CD4-positive, CD25-positive, alpha-beta regulatory T cell (primary cell): ENCODE data around the gene COX6B2. TPM values are rescaled to one million over a fixed set of nuclear protein-coding genes. Genes with fewer than 3 reads are reported as not detected.

Source experiments
- ATAC-seq, 2 donors: fragments of 150-1000 bp; cut with Tn5 transposase; one replicate each; pipeline ENCODE4 v1.10.0; 2021; ENCODE audit warnings: low read depth in 2 of 2, moderate number of reproducible peaks in 2 of 2, moderate library complexity in 1 of 2
- DNase-seq, 3 donors: peaks; one replicate each; pipeline versions ENCODE4 v3.0.0 to v3.0.0-alpha.2; 2012 to 2022; ENCODE audit warnings: mixed read lengths in 1 of 3
- H3K27ac ChIP-seq: one replicate; pipeline ENCODE4 v1.7.0; 2013; ENCODE audit warnings: mild to moderate bottlenecking, low read length; ENCODE audit not compliant: insufficient read depth, poor library complexity, severe bottlenecking
- H3K27me3 ChIP-seq: one replicate; pipeline ENCODE4 v1.7.0; 2013; ENCODE audit warnings: low read length; ENCODE audit not compliant: control insufficient read depth, insufficient read depth
- H3K36me3 ChIP-seq: one replicate; pipeline ENCODE4 v1.7.0; 2013; ENCODE audit warnings: mild to moderate bottlenecking, low read length, moderate library complexity; ENCODE audit not compliant: control insufficient read depth, insufficient read depth
- H3K4me1 ChIP-seq: 2 replicates; pipeline ENCODE4 v1.7.0; 2013; ENCODE audit warnings: mild to moderate bottlenecking, low read length; ENCODE audit not compliant: insufficient read depth, control insufficient read depth, poor library complexity, severe bottlenecking
- H3K4me3 ChIP-seq: one replicate; pipeline ENCODE4 v1.7.0; 2013; ENCODE audit warnings: low read depth, mild to moderate bottlenecking, low read length, moderate library complexity
- H3K9me3 ChIP-seq, 2 experiments: 1 replicate in 1 of 2; 2 replicates in 1 of 2; pipeline ENCODE4 v1.7.0; 2013; ENCODE audit warnings: low read length in 2 of 2, mild to moderate bottlenecking in 1 of 2, moderate library complexity in 1 of 2; ENCODE audit not compliant: control insufficient read depth in 2 of 2
- H3K27ac Mint-ChIP-seq, 3 donors: one replicate each; pipeline ENCODE4 v1.8.0; 2020 to 2022; ENCODE audit warnings: mild to moderate bottlenecking in 3 of 3, mixed read lengths in 3 of 3, moderate library complexity in 2 of 3
- H3K27me3 Mint-ChIP-seq: one replicate; pipeline ENCODE4 v1.8.0; 2022; ENCODE audit warnings: mild to moderate bottlenecking, mixed read lengths
- H3K36me3 Mint-ChIP-seq: one replicate; pipeline ENCODE4 v1.8.0; 2020; ENCODE audit warnings: mixed read lengths
- H3K4me1 Mint-ChIP-seq, 4 donors: one replicate each; pipeline ENCODE4 v1.8.0; 2020 to 2022; ENCODE audit warnings: mixed read lengths in 4 of 4, mild to moderate bottlenecking in 1 of 4
- H3K4me3 Mint-ChIP-seq, 4 donors: one replicate each; pipeline ENCODE4 v1.8.0; 2020 to 2022; ENCODE audit warnings: mild to moderate bottlenecking in 4 of 4, mixed read lengths in 4 of 4, moderate library complexity in 3 of 4
- H3K9me3 Mint-ChIP-seq, 7 donors: one replicate each; pipeline ENCODE4 v1.8.0; 2020 to 2022; ENCODE audit warnings: mixed read lengths in 7 of 7, mild to moderate bottlenecking in 3 of 7, moderate library complexity in 2 of 7
- polyA plus RNA-seq, 4 donors: library from polyadenylated mRNA; unstranded; fragments of 300-500 nt; fragmentation: Illumina TruSeq; gene quantifications; one replicate each; pipeline ENCODE4 v1.2.3, GENCODE V29; 2021
- total RNA-seq: library from RNA; stranded (reverse); gene quantifications from one replicate; pipeline ENCODE4 v1.2.3, GENCODE V29; 2022

The COX6B2 gene
- total and polyA plus RNA-seq, 5 donors from 2014 or later, result 0.57 TPM; not detected in 4

- Histone ChIP-seq H3K27ac (peak within 1 kb of the TSS; percentile 94), H3K4me1 (peaks cover 61% of the 10 kb centered on the region), H3K36me3 (peaks cover 31% of the 10 kb centered on the region), H3K9me3 (no peaks in the 10 kb centered on the region), H3K27me3 (no peaks in the 10 kb centered on the region), H3K4me3 (peak within 1 kb of the TSS; percentile 94)
- DNase-seq (peak; percentile 97 to 99 (median 99)), ATAC-seq (peak; percentile 75 to 79)
- H3K27ac Mint-ChIP-seq, result peak within 1 kb of the TSS; percentile 95 to 100 (median 99)
- no peaks in the 10 kb centered on the region for H3K27me3 Mint-ChIP-seq
- peaks cover 30% of the 10 kb centered on the region for H3K36me3 Mint-ChIP-seq
- peaks cover 0 to 2% (median 0%) of the 10 kb centered on the region in 7 donors for H3K9me3 Mint-ChIP-seq
- peaks cover 5 to 81% (median 36%) of the 10 kb centered on the region in 4 donors for H3K4me1 Mint-ChIP-seq
- peak within 1 kb of the TSS; percentile 97 to 100 (median 100) for H3K4me3 Mint-ChIP-seq
These were observed 31.4 kb upstream of the COX6B2 start, which contains the start of gene RPL28 for GRCh38 chr19:55385724-55386492. RPL28 (plus strand) TSS chr19:55385932; CDS start chr19:55386358, 426 bp downstream.

- Mint-ChIP-seq H3K4me1 (peaks cover 5 to 75% (median 32%) of the 10 kb centered on the region in 4 donors), H3K9me3 (peaks cover 0 to 2% (median 0%) of the 10 kb centered on the region in 7 donors), H3K27me3 (no peaks in the 10 kb centered on the region), H3K27ac (peak overlapping the region; percentile 95 to 100 (median 99)), H3K4me3 (peak overlapping the region; percentile 97 to 100 (median 100)), H3K36me3 (peaks cover 24% of the 10 kb centered on the region)
- DNase-seq, result peak; percentile 95 to 97 (median 96)
- peak; percentile 85 to 86 for ATAC-seq
- Histone ChIP-seq H3K27ac (peak overlapping the region; percentile 94), H3K4me3 (peak overlapping the region; percentile 94), H3K4me1 (peaks cover 61% of the 10 kb centered on the region), H3K9me3 (no peaks in the 10 kb centered on the region), H3K27me3 (no peaks in the 10 kb centered on the region), H3K36me3 (peaks cover 25% of the 10 kb centered on the region)
These were observed 30.6 kb upstream of the COX6B2 start for GRCh38 chr19:55384920-55385723.

- peaks cover 0 to 67% (median 27%) of the 10 kb centered on the region in 4 donors for H3K4me1 Mint-ChIP-seq
- peak; percentile 28 to 56 (median 45) for DNase-seq
- H3K9me3 Mint-ChIP-seq, result peaks cover 0 to 2% (median 0%) of the 10 kb centered on the region in 7 donors
- H3K27me3 ChIP-seq, result no peaks in the 10 kb centered on the region
- H3K27ac Mint-ChIP-seq, result peak within 1 kb of the TSS; percentile 95 to 100 (median 99)
- peaks cover 19% of the 10 kb centered on the region for H3K36me3 Mint-ChIP-seq
- peak within 1 kb of the TSS; percentile 94 for H3K4me3 ChIP-seq
- H3K27me3 Mint-ChIP-seq, result no peaks in the 10 kb centered on the region
- peak within 1 kb of the TSS; percentile 97 to 100 (median 100) for H3K4me3 Mint-ChIP-seq
- peaks cover 25% of the 10 kb centered on the region for H3K36me3 ChIP-seq
- H3K27ac ChIP-seq, result peak within 1 kb of the TSS; percentile 94
- no peak for ATAC-seq
- peaks cover 56% of the 10 kb centered on the region for H3K4me1 ChIP-seq
- H3K9me3 ChIP-seq, result no peaks in the 10 kb centered on the region
These were observed 29.8 kb upstream of the COX6B2 start, which contains the start of gene TMEM238 for GRCh38 chr19:55384131-55384919. TMEM238 (minus strand) TSS chr19:55384292; CDS start chr19:55384259, 33 bp downstream.

- H3K9me3 ChIP-seq, result no peaks in the 10 kb centered on the region
- peak overlapping the region; percentile 34 for H3K4me3 ChIP-seq
- Mint-ChIP-seq H3K4me1 (peaks cover 0 to 59% (median 25%) of the 10 kb centered on the region in 4 donors), H3K27me3 (no peaks in the 10 kb centered on the region), H3K4me3 (peak overlapping the region; percentile 86 to 90 (median 88)), H3K27ac (peak overlapping the region; percentile 38 to 88 (median 84)), H3K9me3 (peaks cover 0 to 2% (median 0%) of the 10 kb centered on the region in 7 donors), H3K36me3 (peaks cover 18% of the 10 kb centered on the region)
- ATAC-seq, result no peak
- peaks cover 48% of the 10 kb centered on the region for H3K4me1 ChIP-seq
- peak overlapping the region; percentile 23 for H3K27ac ChIP-seq
- peaks cover 17% of the 10 kb centered on the region for H3K36me3 ChIP-seq
- DNase-seq, result peak; percentile 24 to 66 (median 33)
- no peaks in the 10 kb centered on the region for H3K27me3 ChIP-seq
These were observed 29.0 kb upstream of the COX6B2 start for GRCh38 chr19:55383279-55384130.

- H3K4me1 Mint-ChIP-seq, result peaks cover 0 to 50% (median 20%) of the 10 kb centered on the region in 4 donors
- DNase-seq (no peak), ATAC-seq (no peak)
- no peak overlapping the region for H3K4me3 ChIP-seq
- peaks cover 0 to 2% (median 0%) of the 10 kb centered on the region in 7 donors for H3K9me3 Mint-ChIP-seq
- no peaks in the 10 kb centered on the region for H3K27me3 ChIP-seq
- no peaks in the 10 kb centered on the region for H3K27me3 Mint-ChIP-seq
- peaks cover 15% of the 10 kb centered on the region for H3K36me3 Mint-ChIP-seq
- H3K9me3 ChIP-seq, result no peaks in the 10 kb centered on the region
- peak overlapping the region; percentile 86 to 90 (median 88) for H3K4me3 Mint-ChIP-seq
- H3K27ac ChIP-seq, result peak overlapping the region; percentile 23
- H3K4me1 ChIP-seq, result peaks cover 38% of the 10 kb centered on the region
- H3K27ac Mint-ChIP-seq, result peak overlapping the region in 2 of 3 donors; percentile 26 to 56
- peaks cover 8% of the 10 kb centered on the region for H3K36me3 ChIP-seq
These were observed 28.1 kb upstream of the COX6B2 start for GRCh38 chr19:55382522-55383054.

GRCh38 chr19:55382013-55382412 lies 27.5 kb upstream of the COX6B2 start:
- DNase-seq (no peak), ATAC-seq (no peak)
- Mint-ChIP-seq H3K4me3 (peak overlapping the region; percentile 27 to 89 (median 87)), H3K4me1 (peaks cover 0 to 44% (median 17%) of the 10 kb centered on the region in 4 donors), H3K9me3 (peaks cover 0 to 2% (median 0%) of the 10 kb centered on the region in 7 donors), H3K27me3 (no peaks in the 10 kb centered on the region), H3K27ac (peak overlapping the region in 2 of 3 donors; percentile 26 to 56), H3K36me3 (peaks cover 15% of the 10 kb centered on the region)
- Histone ChIP-seq H3K4me1 (peaks cover 33% of the 10 kb centered on the region), H3K27ac (no peak overlapping the region), H3K27me3 (no peaks in the 10 kb centered on the region), H3K36me3 (peaks cover 3% of the 10 kb centered on the region), H3K4me3 (no peak overlapping the region), H3K9me3 (no peaks in the 10 kb centered on the region)
